Activated gamma-delta T cell (primary cell): ENCODE results near the gene CYP46A1.
A peak's percentile ranks its signal among the peaks of the same experiment; 100 is the strongest.
"Not testable (repeated sequence)": the region's sequence is repeated elsewhere in the genome, so short reads cannot be mapped to it uniquely, and the experiment has no call there.

ENCODE experiments used
- DNase-seq: peaks from one replicate; lab custom pipeline; 2025; lab: John Stamatoyannopoulos, UW
- total RNA-seq, 2 donors: gene quantifications; one replicate each; lab custom pipeline; 2026; lab: John Stamatoyannopoulos, UW

Gene CYP46A1
- total RNA-seq, result 0.48 to 0.67 reads per million in 2 donors

DNA sequence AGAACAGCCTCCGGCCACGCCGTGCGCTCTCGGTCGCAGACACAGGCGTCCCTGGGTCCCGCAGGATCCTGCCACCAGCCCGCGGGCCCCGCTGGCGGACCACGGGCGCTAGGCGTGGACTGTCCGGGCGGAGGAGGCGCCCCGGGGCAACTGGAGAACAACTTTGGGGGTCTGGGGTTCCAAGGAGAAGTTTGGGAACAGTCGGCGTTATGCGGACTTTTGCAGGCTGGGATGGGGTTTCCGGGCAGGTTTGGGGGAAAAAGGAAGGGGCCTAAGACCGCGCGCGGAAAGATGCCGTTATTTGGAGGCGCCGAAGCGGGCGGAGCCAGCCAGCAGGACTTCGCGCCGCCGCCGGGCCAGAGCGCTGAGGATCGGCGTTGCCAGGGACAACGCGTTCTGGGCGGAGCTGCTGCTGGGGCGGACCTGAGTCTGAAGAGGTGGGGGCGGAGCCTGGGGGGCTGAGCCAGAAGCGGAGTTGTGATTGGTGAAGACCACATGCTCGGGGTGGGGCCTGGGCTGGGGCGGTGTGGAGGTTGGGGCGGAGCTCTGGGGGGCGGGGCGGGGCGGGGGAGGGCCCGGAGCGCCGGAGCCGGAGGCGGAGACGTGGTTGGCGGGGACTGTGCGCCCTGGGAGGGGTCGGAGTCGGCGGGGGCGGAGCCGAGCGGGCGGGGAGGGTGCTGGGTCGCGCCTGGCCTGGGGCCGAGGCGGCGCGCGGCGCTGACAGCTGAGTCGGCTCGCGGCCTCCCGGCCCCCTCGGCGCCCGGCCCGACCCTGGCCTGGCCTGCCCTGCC, at the start of gene CYP46A1:
Gene CYP46A1, plus strand, starts transcription at position 680 of the 791 bp plus-strand sequence. CDS start 120 bp downstream, outside the sequence.
- DNase-seq, result peak; percentile 98

GRCh38 chr14:99634443-99634842, 49.7 kb upstream of the CYP46A1 start:
- DNase-seq, result no peak

DNA sequence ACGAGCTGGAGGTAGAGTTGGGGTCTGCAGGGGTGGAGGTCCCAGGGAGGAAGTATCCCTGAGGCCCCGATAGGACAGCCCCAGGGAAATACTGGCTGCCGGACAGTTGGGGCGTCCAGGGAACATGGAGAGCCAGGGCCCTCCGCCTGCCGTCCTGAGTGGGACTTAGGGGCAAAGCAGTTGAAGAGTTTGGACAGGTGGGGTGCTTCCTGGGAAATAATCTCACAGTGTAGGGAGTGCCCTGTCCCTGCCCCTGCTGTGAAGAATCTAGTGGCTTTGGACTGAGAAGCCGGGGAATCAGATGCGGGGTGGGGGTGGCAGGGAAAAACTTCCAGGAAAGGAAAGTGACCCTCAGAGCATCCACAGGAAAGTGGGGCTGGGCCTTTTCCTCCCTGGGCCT, 49.0 kb upstream of the CYP46A1 start:
- no peak for DNase-seq

DNA sequence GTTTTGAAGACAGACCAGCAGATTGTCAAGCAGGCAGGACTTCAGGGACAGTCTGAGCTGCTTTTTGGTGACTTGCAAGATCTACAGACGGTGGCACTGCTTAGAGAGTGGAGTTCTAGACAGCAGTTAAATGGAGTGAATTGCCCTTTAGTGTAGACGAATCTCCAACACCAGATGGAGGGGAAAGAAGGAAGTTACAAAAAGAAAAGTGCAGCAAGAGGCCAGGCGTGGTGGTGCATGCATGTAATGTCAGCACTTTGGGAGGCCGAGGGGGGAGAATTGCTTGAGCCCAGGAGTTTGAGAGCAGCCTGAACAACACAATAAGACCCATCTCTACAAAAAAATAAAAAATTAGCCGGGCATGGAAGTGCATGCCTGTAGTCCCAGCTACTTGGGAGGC, 47.6 kb upstream of the CYP46A1 start:
- no peak for DNase-seq

- DNase-seq, result no peak
Observed at GRCh38 chr14:99637624-99638023, 46.5 kb upstream of the CYP46A1 start.

DNA sequence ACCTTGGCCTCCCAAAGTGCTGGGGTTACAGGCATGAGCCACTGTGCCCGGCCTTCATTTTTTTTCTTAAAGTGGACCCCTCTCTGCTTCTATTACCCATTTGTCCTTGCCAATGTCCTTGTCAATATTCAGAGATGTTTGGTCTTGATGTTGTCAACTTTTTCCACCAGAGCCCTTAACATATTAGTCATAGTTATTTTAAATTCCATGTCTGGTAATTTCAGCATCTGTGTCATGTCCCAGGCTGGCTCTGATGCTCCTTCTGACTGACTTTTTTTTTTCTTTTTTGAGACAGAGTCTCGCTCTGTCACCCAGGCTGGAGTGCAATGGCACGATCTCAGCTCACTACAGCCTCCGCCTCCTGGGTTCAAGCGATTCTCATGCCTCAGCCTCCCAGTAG, 41.3 kb upstream of the CYP46A1 start:
- DNase-seq, result not testable (repeated sequence)

GRCh38 chr14:99643343-99643742, 40.8 kb upstream of the CYP46A1 start:
- no peak for DNase-seq

DNA sequence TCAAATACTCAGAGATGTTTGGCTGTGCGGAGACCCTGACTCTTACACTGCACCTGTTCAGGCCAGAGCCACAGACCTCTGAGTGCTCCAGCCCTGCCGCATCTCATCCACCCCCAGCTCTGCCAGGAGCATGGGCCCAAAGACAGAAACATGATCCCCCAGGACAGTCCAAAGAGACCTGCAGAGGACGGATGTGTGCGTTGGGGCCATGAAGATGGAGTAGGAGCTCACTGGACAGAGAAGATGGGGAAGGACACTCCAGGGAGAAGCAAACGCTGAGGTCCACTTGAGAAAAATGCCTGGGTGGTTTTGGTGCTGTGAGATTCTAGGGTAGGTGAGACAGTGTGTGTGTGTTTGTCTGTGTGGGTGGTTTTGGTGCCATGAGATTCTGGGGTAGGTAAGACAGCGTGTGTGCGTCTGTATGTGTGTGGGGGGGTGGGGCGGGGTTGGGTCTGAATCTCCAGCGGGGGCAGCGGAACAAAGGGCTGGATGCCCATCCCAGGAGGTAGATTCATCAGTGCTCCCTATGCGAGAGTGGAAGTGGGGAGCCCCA, 40.0 kb upstream of the CYP46A1 start:
- DNase-seq, result no peak

GRCh38 chr14:99644723-99645544, 39.2 kb upstream of the CYP46A1 start, which contains the start of gene HHIPL1:
HHIPL1 (plus strand) TSS chr14:99645129; CDS start chr14:99645208, 79 bp downstream.
- DNase-seq, result no peak

DNA sequence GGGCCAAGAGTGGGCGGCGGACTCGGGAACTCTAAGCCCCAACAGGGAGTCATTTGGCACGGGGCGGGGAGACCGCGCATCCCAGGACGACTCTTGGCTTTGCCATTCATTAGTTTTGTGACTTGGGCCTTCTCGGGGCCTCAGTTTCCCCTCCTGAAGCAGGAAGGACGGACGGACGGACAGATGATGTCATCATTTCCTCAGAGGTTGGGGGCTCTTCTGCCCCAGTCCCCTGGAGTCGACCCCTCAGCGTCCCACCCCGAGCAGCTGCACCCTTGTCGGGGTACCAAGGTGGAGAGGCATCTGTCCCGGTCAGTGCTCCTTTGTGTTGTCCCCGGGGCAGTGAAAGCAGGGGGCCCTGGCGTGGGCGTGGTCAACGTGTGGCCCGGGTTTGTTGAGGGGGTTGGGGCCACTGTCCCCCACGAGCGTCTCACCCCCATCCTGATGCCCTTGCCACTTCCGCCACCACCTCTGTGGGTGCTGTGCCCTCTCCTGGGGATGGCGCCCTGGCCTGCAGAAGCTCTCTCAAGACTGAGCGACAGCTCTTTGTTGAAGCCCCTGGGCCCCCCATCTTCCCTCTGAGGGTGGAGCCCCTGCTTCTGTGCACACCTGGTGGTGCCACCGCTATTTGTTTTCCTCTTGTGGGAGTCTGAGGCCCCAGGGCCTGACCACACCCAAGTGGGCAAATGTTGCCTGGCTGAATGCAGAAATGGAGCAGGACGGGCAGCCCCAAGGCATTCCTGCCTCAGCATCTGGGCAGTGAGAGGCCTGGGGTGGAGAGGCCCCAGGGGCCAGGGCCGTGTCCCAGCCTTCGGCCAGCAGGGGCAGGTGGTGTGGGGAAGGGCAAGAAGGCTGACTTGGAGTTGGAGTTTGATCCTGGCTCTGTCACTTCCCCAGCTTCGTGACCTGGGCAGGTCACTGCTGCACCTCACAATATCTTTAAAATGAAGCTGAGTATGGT, 38.3 kb upstream of the CYP46A1 start:
- no peak for DNase-seq

- DNase-seq, result no peak
Observed at GRCh38 chr14:99647411-99647810, 36.7 kb upstream of the CYP46A1 start.

- DNase-seq, result no peak
Observed at GRCh38 chr14:99648027-99648784, 35.9 kb upstream of the CYP46A1 start.

DNA sequence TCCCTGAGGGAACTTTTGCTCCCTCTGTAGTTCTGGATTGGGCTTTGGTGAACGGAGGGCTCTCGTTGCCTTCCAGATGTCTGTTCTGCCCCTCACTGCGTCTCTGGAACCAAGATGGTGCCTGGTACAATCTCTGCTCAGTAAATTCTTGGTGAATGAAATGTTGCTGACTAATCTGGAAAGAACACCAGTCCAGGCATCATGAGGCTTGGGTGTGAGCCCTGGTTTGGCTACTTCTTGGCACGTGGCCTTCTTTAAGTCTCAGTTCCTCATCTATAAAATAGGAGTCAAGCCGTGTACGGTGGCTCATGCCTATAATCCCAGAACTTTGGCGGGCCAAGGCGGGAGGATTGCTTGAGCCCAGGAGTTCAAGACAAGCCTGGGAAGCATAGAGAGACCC, 34.9 kb upstream of the CYP46A1 start:
- DNase-seq, result no peak

DNA sequence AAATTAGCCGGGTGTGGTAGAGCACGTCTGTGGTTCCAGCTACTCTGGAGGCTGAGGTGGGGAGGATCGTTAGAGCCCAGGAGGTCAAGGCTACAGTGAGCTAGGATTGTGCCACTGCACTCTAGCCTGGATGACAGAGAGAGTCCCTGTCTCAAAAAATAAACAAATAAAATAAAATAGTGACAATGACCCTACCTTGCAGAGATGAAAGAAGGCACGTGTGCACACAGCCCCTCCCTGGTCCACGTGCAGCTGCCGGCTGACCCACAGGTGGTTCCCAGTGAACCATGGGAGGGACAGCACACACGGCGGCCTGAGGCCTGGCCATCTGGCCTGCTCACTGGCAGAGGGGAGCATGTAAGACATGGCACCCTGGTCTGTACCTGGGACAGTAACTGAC, 34.5 kb upstream of the CYP46A1 start:
- no peak for DNase-seq

- no peak for DNase-seq
Observed at GRCh38 chr14:99650189-99650588, 33.9 kb upstream of the CYP46A1 start.

- no peak for DNase-seq
Observed at GRCh38 chr14:99651953-99652746, 31.9 kb upstream of the CYP46A1 start.

DNA sequence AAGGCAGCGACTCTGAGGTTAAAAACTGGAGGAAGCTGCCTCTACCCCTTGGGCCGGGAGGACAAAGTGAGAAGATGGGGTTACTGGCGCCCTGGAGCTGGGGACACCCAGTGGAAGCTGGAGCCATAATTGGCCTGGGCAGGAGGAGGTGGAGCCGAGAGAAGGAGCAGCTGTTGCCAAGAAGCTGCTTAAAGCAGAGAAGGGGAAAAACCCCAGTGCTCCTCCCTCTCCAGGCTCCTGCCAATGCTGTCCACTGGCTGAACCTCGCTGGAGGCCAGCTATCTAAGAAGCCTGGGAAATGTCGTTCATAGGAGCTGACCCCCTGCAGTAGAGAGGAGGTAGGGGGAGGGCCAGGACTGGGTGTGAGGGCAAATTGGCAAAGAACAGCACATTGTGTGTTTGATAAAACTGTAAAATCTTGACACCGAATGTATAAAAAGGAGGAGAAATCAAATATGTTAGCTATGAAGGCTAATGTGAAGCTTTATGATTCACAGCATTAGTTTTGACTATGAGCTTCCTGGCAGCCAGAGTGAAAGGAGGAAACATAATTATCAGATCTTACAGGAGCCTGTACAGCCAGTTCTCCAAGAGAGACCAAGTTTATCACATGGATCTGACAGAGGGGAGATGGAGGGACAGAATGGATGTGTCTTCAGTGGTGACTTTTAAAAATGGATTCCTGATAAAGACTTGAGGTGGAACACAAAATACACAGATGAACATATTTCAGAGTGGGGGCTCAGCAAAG, 29.7 kb upstream of the CYP46A1 start:
- DNase-seq, result no peak

DNA sequence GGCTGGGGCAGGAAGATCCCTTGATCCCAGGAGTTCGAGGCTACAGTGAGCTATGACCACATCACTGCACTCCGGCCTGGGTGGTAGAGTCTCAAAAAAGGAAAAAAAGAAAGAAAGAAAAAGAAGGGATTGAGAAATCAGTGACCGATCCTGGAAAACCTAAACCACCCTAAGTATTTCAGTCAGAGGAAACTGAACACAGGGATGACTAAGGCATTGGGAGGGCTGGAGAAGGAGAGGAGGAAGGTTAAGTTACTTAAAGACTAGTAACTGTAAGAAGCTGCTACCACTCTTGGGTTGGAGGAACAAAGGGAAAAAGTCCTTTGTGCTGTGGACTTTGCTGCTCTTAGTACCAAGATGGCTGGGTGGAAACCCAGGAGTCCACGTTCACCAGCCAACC, 28.6 kb upstream of the CYP46A1 start:
- no peak for DNase-seq

GRCh38 chr14:99656171-99656570, 27.9 kb upstream of the CYP46A1 start:
- no peak for DNase-seq
